ENCODE measurements around the gene CRADD.

The CRADD gene

GRCh38 chr12:93653712-93654111 is 23.5 kb upstream of the CRADD start:
- H3K27ac ChIP-seq (ENCODE audit: low read length) = no peak overlapping the region
- no peaks in the 10 kb centered on the region for H3K27me3 ChIP-seq (ENCODE audit: low read depth, low read length)

DNA sequence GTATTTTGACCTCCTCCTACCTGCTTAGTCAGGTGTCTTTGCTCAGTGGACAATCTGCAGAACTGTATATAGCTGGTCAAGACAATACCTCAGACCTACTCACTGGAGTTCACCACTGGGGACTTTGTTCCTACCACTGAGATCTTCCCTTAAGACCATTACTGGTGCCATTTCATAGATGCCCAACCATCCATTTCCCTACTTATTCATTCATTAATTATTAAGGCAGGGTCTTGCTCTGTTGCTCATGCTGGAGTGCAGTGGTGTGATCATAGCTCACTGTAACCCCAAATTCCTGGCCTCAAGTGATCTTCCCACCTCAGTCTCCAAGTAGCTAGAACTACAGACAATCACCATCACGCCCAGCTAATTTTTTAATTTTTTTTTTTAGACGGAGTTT is 22.8 kb upstream of the CRADD start:
- no peak overlapping the region for H3K4me3 ChIP-seq (ENCODE audit: low read depth in 1 of 2, low read length in 2 of 2)
- no peaks in the 10 kb centered on the region for H3K27me3 ChIP-seq (ENCODE audit: low read depth, low read length)
- H3K36me3 ChIP-seq (ENCODE audit: control insufficient read depth in 1 of 2, insufficient read depth in 2 of 2, low read length in 2 of 2) = no peaks in the 10 kb centered on the region
- no peaks in the 10 kb centered on the region for H3K9me3 ChIP-seq (ENCODE audit: control insufficient read depth in 1 of 2, low read length in 2 of 2)
- H3K27ac ChIP-seq (ENCODE audit: low read length) = no peak overlapping the region
- H3K4me1 ChIP-seq (ENCODE audit: control insufficient read depth in 1 of 2, insufficient read depth in 2 of 2, low read length in 2 of 2) = no peaks in the 10 kb centered on the region

More at GRCh38 chr12:93653712-93654111, 23.5 kb upstream of the CRADD start:
- Histone ChIP-seq H3K9me3 (ENCODE audit: control insufficient read depth in 1 of 2, low read length in 2 of 2) (no peaks in the 10 kb centered on the region), H3K4me3 (ENCODE audit: low read depth in 1 of 2, low read length in 2 of 2) (no peak overlapping the region), H3K4me1 (ENCODE audit: control insufficient read depth in 1 of 2, insufficient read depth in 2 of 2, low read length in 2 of 2) (no peaks in the 10 kb centered on the region), H3K36me3 (ENCODE audit: control insufficient read depth in 1 of 2, insufficient read depth in 2 of 2, low read length in 2 of 2) (no peaks in the 10 kb centered on the region)

- no peaks in the 10 kb centered on the region for H3K36me3 ChIP-seq (ENCODE audit: control insufficient read depth in 1 of 2, insufficient read depth in 2 of 2, low read length in 2 of 2)
Observed at GRCh38 chr12:93657071-93657470, 20.1 kb upstream of the CRADD start.

DNA sequence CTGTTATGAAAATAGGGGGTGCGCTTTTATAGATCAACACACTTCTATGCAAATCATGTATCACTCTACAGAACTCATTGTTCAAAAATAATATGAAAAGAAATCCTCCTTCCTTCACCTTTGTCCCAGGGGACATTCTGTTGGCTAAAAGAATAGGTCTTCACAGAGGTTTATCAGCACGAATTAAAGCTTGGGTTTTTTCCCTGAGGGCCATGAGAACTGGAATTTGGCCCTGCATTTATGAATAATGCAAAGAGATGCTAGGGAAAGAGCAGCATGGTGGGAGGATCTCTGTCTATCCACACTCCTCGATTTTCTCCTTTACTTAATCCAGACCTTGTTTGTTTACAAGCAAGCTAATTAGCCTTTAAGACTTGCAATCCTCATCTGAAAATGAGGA is 16.2 kb upstream of the CRADD start:
- H3K4me1 ChIP-seq (ENCODE audit: control insufficient read depth in 1 of 2, insufficient read depth in 2 of 2, low read length in 2 of 2) = no peaks in the 10 kb centered on the region
- H3K27me3 ChIP-seq (ENCODE audit: low read depth, low read length) = no peaks in the 10 kb centered on the region
- no peak overlapping the region for H3K27ac ChIP-seq (ENCODE audit: low read length)
- H3K9me3 ChIP-seq (ENCODE audit: control insufficient read depth in 1 of 2, low read length in 2 of 2) = no peaks in the 10 kb centered on the region
- no peaks in the 10 kb centered on the region for H3K36me3 ChIP-seq (ENCODE audit: control insufficient read depth in 1 of 2, insufficient read depth in 2 of 2, low read length in 2 of 2)
- no peak overlapping the region for H3K4me3 ChIP-seq (ENCODE audit: low read depth in 1 of 2, low read length in 2 of 2)

More at GRCh38 chr12:93657071-93657470, 20.1 kb upstream of the CRADD start:
- H3K4me1 ChIP-seq (ENCODE audit: control insufficient read depth in 1 of 2, insufficient read depth in 2 of 2, low read length in 2 of 2) = no peaks in the 10 kb centered on the region
- no peaks in the 10 kb centered on the region for H3K9me3 ChIP-seq (ENCODE audit: control insufficient read depth in 1 of 2, low read length in 2 of 2)
- H3K27me3 ChIP-seq (ENCODE audit: low read depth, low read length) = no peaks in the 10 kb centered on the region
- H3K4me3 ChIP-seq (ENCODE audit: low read depth in 1 of 2, low read length in 2 of 2) = no peak overlapping the region
- no peak overlapping the region for H3K27ac ChIP-seq (ENCODE audit: low read length)

DNA sequence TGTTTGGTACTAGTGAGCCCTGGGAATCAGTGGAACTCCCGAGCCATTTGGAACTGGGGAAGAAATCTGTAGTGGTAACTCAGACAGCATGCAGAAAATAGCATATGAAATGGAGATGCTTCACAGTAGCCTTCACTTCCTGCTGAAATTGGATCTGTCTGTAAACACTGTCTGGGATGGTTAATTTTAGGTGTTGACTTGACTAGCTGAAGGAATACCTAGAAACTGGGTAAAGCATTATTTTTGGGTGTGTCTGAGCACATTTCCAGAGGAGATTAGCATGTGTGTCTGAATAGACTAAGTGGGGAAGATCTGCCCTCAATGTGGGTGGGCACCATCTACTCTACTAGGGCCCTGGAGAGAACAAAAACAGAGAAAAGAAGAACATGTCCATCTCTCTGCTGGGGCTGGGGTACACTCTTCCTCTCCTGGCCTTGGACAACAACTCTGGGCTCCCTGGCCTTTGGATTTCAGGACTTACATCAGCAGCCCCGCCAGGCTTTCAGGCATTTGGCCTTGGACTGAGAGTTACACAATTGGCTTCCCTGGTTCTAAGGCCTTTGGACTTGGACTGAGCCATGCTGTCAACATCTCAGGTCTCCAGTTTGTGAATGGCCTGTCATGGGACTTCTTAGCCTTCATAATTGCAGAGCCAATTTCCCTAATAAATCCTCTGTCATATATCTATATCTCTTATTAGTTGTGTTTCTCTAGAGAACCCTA is 14.0 kb upstream of the CRADD start:
- Histone ChIP-seq H3K27ac (ENCODE audit: low read length) (no peak overlapping the region), H3K4me3 (ENCODE audit: low read depth in 1 of 2, low read length in 2 of 2) (no peak overlapping the region), H3K9me3 (ENCODE audit: control insufficient read depth in 1 of 2, low read length in 2 of 2) (no peaks in the 10 kb centered on the region), H3K27me3 (ENCODE audit: low read depth, low read length) (no peaks in the 10 kb centered on the region), H3K4me1 (ENCODE audit: control insufficient read depth in 1 of 2, insufficient read depth in 2 of 2, low read length in 2 of 2) (no peaks in the 10 kb centered on the region), H3K36me3 (ENCODE audit: control insufficient read depth in 1 of 2, insufficient read depth in 2 of 2, low read length in 2 of 2) (no peaks in the 10 kb centered on the region)

DNA sequence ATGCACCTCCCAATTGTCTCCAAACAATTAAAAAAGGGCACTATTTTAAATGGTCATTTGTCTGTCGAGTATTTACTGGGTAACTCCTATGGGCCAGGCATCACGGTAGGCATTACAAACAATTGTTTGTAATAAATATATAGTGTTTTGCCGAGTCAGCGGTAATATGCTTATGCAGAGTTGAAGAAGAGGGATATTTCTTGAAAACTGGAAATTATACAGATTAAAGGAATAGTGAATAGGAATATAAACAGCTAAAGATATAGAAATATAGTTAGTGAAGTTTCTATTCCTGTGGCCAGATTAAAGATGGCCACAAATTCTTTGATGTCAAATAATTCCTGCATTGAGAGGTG is 13.5 kb upstream of the CRADD start:
- Histone ChIP-seq H3K36me3 (ENCODE audit: control insufficient read depth in 1 of 2, insufficient read depth in 2 of 2, low read length in 2 of 2) (no peaks in the 10 kb centered on the region), H3K27me3 (ENCODE audit: low read depth, low read length) (no peaks in the 10 kb centered on the region), H3K27ac (ENCODE audit: low read length) (no peak overlapping the region), H3K9me3 (ENCODE audit: control insufficient read depth in 1 of 2, low read length in 2 of 2) (no peaks in the 10 kb centered on the region), H3K4me1 (ENCODE audit: control insufficient read depth in 1 of 2, insufficient read depth in 2 of 2, low read length in 2 of 2) (no peaks in the 10 kb centered on the region), H3K4me3 (ENCODE audit: low read depth in 1 of 2, low read length in 2 of 2) (no peak overlapping the region)

- Histone ChIP-seq H3K4me1 (ENCODE audit: control insufficient read depth in 1 of 2, insufficient read depth in 2 of 2, low read length in 2 of 2) (no peaks in the 10 kb centered on the region), H3K27me3 (ENCODE audit: low read depth, low read length) (no peaks in the 10 kb centered on the region), H3K36me3 (ENCODE audit: control insufficient read depth in 1 of 2, insufficient read depth in 2 of 2, low read length in 2 of 2) (no peaks in the 10 kb centered on the region), H3K27ac (ENCODE audit: low read length) (no peak overlapping the region), H3K9me3 (ENCODE audit: control insufficient read depth in 1 of 2, low read length in 2 of 2) (no peaks in the 10 kb centered on the region), H3K4me3 (ENCODE audit: low read depth in 1 of 2, low read length in 2 of 2) (no peak overlapping the region)
Observed at GRCh38 chr12:93664573-93665138, 12.5 kb upstream of the CRADD start.

DNA sequence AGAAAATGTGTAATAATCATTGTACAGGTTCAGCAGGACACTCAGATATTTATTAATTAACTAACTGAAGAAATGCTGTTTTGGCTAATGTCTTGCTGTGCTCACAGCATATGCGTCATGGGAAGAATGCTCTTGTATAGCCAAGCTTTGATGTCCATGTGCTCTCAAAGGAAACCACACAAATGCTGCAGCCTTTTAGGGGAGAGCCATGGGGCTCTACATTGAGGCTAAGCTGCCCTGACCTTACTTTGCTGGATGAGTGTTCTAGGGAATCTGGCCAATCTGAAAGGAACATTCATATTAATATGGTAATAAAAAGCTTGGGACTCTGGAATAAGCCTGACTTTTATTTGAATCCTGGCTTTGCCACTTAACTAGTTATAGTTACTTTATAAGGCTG is 9.5 kb upstream of the CRADD start:
- H3K36me3 ChIP-seq (ENCODE audit: control insufficient read depth in 1 of 2, insufficient read depth in 2 of 2, low read length in 2 of 2) = no peaks in the 10 kb centered on the region
- H3K27me3 ChIP-seq (ENCODE audit: low read depth, low read length) = no peaks in the 10 kb centered on the region
- no peaks in the 10 kb centered on the region for H3K4me1 ChIP-seq (ENCODE audit: control insufficient read depth in 1 of 2, insufficient read depth in 2 of 2, low read length in 2 of 2)
- H3K9me3 ChIP-seq (ENCODE audit: control insufficient read depth in 1 of 2, low read length in 2 of 2) = no peaks in the 10 kb centered on the region
- no peak overlapping the region for H3K4me3 ChIP-seq (ENCODE audit: low read depth in 1 of 2, low read length in 2 of 2)
- H3K27ac ChIP-seq (ENCODE audit: low read length) = no peak overlapping the region

DNA sequence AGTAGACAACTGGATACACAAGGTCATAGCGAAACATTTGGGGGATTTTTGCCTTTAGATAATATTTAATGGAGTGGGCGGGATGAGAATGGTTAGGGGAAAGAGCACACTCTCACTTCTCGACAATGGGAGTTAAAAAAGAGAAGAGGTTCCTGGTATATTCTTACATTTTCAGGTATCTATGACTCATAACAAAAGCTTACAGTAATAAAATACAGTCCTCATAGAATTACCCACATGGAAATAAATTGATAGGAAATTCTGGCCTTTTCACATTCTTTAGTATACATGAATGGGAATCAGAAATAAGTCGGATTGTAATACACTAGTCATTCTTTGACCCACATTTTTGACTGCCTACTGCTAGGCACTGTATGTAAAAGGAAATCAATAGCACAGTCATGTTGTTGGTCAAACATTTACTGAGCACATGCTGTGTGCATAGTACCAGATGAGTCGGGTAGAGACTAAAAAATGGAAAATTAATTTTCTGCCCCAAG is 8.2 kb upstream of the CRADD start:
- H3K27me3 ChIP-seq (ENCODE audit: low read depth, low read length) = no peaks in the 10 kb centered on the region
- no peak overlapping the region for H3K27ac ChIP-seq (ENCODE audit: low read length)
- no peak overlapping the region for H3K4me3 ChIP-seq (ENCODE audit: low read depth in 1 of 2, low read length in 2 of 2)
- no peaks in the 10 kb centered on the region for H3K4me1 ChIP-seq (ENCODE audit: control insufficient read depth in 1 of 2, insufficient read depth in 2 of 2, low read length in 2 of 2)
- H3K9me3 ChIP-seq (ENCODE audit: control insufficient read depth in 1 of 2, low read length in 2 of 2) = no peaks in the 10 kb centered on the region
- no peaks in the 10 kb centered on the region for H3K36me3 ChIP-seq (ENCODE audit: control insufficient read depth in 1 of 2, insufficient read depth in 2 of 2, low read length in 2 of 2)

DNA sequence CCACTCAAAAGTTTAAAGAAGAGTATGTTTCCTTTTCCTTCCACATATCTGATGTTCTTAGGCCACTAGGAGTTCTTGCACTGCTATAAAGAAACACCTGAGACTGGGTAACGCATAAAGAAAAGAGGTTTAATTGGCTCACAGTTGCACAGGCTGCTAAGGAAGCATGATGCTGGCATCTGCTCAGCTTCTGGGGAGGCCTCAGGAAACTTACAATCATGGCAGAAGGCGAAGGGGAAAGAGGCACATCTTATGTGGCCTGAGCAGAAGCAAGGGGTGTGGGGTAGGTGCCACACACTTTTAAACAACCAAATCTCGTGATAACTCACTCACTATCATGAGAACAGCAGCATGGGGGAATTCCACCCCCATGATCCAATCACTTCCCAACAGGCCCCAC is 7.7 kb upstream of the CRADD start:
- H3K4me1 ChIP-seq (ENCODE audit: control insufficient read depth in 1 of 2, insufficient read depth in 2 of 2, low read length in 2 of 2) = no peaks in the 10 kb centered on the region
- H3K27me3 ChIP-seq (ENCODE audit: low read depth, low read length) = no peaks in the 10 kb centered on the region
- H3K9me3 ChIP-seq (ENCODE audit: control insufficient read depth in 1 of 2, low read length in 2 of 2) = no peaks in the 10 kb centered on the region
- H3K36me3 ChIP-seq (ENCODE audit: control insufficient read depth in 1 of 2, insufficient read depth in 2 of 2, low read length in 2 of 2) = no peaks in the 10 kb centered on the region
- H3K4me3 ChIP-seq (ENCODE audit: low read depth in 1 of 2, low read length in 2 of 2) = no peak overlapping the region
- no peak overlapping the region for H3K27ac ChIP-seq (ENCODE audit: low read length)

DNA sequence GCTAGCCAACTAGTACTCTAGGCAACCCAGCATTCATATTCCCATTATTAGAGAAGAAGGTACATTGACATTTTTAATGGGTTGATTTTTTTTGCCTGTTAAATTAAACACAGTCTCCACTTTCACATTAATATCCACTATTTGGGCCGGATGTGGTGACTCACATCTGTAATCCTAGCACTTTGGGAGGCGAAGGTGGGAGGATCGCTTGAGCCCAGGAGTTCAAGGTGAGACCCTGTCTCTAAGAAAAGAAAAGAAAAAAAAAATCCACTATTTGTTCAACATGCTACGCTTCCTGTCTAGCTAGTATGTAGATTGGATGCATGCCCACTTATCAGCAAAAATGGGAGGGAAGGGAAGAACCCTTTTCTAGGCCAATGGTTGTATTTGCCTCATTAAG is 7.1 kb upstream of the CRADD start:
- no peak overlapping the region for H3K4me3 ChIP-seq (ENCODE audit: low read depth in 1 of 2, low read length in 2 of 2)
- H3K4me1 ChIP-seq (ENCODE audit: control insufficient read depth in 1 of 2, insufficient read depth in 2 of 2, low read length in 2 of 2) = no peaks in the 10 kb centered on the region
- no peaks in the 10 kb centered on the region for H3K9me3 ChIP-seq (ENCODE audit: control insufficient read depth in 1 of 2, low read length in 2 of 2)
- H3K27ac ChIP-seq (ENCODE audit: low read length) = no peak overlapping the region
- H3K27me3 ChIP-seq (ENCODE audit: low read depth, low read length) = no peaks in the 10 kb centered on the region
- H3K36me3 ChIP-seq (ENCODE audit: control insufficient read depth in 1 of 2, insufficient read depth in 2 of 2, low read length in 2 of 2) = no peaks in the 10 kb centered on the region

DNA sequence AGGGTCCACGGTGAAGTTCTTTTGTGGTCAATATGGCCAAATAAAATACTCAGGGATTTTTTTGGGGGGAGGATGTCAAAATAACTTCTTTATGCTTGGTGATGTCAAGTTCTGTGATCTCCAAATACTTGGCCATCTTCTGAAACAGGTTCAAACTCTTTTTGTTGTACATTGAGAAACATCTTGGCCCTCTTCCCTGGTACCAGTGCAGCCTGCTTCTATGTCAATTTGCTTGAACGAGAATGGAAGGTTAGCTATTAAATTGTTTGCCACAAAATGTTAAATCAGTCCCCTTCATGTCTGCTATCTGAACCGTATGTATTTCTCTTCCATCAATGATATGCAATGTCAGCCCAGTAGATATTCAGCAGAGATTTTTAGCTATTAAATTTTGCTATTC is 6.1 kb upstream of the CRADD start:
- no peak overlapping the region for H3K27ac ChIP-seq (ENCODE audit: low read length)
- no peaks in the 10 kb centered on the region for H3K4me1 ChIP-seq (ENCODE audit: control insufficient read depth in 1 of 2, insufficient read depth in 2 of 2, low read length in 2 of 2)
- no peaks in the 10 kb centered on the region for H3K27me3 ChIP-seq (ENCODE audit: low read depth, low read length)
- no peaks in the 10 kb centered on the region for H3K9me3 ChIP-seq (ENCODE audit: control insufficient read depth in 1 of 2, low read length in 2 of 2)
- no peak overlapping the region for H3K4me3 ChIP-seq (ENCODE audit: low read depth in 1 of 2, low read length in 2 of 2)
- H3K36me3 ChIP-seq (ENCODE audit: control insufficient read depth in 1 of 2, insufficient read depth in 2 of 2, low read length in 2 of 2) = no peaks in the 10 kb centered on the region

Measured in muscle layer of duodenum (tissue), 2 donors.